Right lobe of liver (tissue), 6 donors: Measurements from ENCODE around the gene STX5. TPM values are rescaled to one million over a fixed set of nuclear protein-coding genes. Genes with fewer than 3 reads are reported as not detected.

Source experiments
- ATAC-seq, 4 donors: fragments of 200-7000 bp; cut with Tn5 transposase; one replicate each; pipeline ENCODE4 v1.9.1; 2020; ENCODE audit warnings: mild to moderate bottlenecking in 4 of 4, moderate library complexity in 4 of 4
- DNase-seq, 3 donors: peaks; one replicate each; pipeline ENCODE4 v3.0.0-alpha.2; 2020
- H3K27ac ChIP-seq, 3 donors: fragments of 200-600 bp; one replicate each; pipeline ENCODE4 v1.8.0; 2022
- H3K27me3 ChIP-seq, 2 donors: fragments of 200-600 bp; one replicate each; pipeline ENCODE4 v1.8.0; 2022
- H3K36me3 ChIP-seq, 4 donors: fragments of 200-600 bp; sonication (generic) in 1 of 4; one replicate each; pipeline versions ENCODE4 v1.5.1 to v1.8.0; 2017 to 2022; ENCODE audit warnings: control low read depth in 1 of 4
- H3K4me1 ChIP-seq, 4 donors: fragments of 200-600 bp; sonication (generic) in 1 of 4; one replicate each; pipeline versions ENCODE4 v1.5.1 to v1.8.0; 2017 to 2022; ENCODE audit warnings: control low read depth in 1 of 4
- H3K4me3 ChIP-seq, 3 donors: fragments of 200-600 bp; one replicate each; pipeline ENCODE4 v1.8.0; 2022
- H3K9me3 ChIP-seq, 4 donors: fragments of 200-600 bp; sonication (generic) in 1 of 4; one replicate each; pipeline versions ENCODE4 v1.5.1 to v1.8.0; 2017 to 2022; ENCODE audit warnings: control low read depth in 1 of 4
- POLR2A ChIP-seq: fragments of 450-650 bp; IDR thresholded peaks from one replicate; pipeline ENCODE4 v1.6.1; 2017; ENCODE audit warnings: antibody characterized with exemption, mild to moderate bottlenecking
- WGBS: methylation state at CpG from one replicate; pipeline ENCODE4 v1.1.6; 2018; ENCODE audit warnings: low coverage, low lambda C conversion rate; ENCODE audit not compliant: insufficient coverage; ENCODE audit errors: missing lambda C conversion rate; 5-methylcytosine and 5-hydroxymethylcytosine counted together
- intact Hi-C, 2 donors: fragments of 100-400 bp; cut with DNase I; formaldehyde crosslinking; loops; one replicate each; pipeline versions ENCODE4 v1.11.2 to v1.14.1; 2022
- total RNA-seq, 6 experiments: library from RNA; depleted of rRNA in 2 of 6; stranded (reverse); fragments of >200 nt in 2 of 6; fragmentation: NEBNext Ultra II Directional in 3 of 6; extraction: Animal tissue kit (Norgen Biotek cat#: 25700) in 3 of 6; gene quantifications; one replicate each; pipeline versions ENCODE4 v1.1.0 to v1.2.4, GENCODE V29; 2016 to 2023
- TF ChIP-seq, protein P1 (sequence below), 4 donors: fragments of 200-600 bp in 3 of 4; fragments of 450-650 bp in 1 of 4; IDR thresholded peaks; one replicate each; pipeline versions ENCODE4 v1.5.1 to v1.8.0; 2016 to 2022; ENCODE audit warnings: antibody characterized with exemption in 4 of 4, mild to moderate bottlenecking in 2 of 4
- donor health status: DM: no; HTN: yes; CAD: no.
- donor health status: DM: no; HTN: no; CAD: no.
- donor health status: DM: no; HTN: no; CAD: no.
- donor health status: DM: no; HTN: yes; CAD: no.
- donor health status: DM: no; HTN: yes; CAD: no.

Gene STX5
- total RNA-seq, 6 experiments from 2014 or later, result 22.1 to 27.8 (median 24.6) TPM

DNA sequence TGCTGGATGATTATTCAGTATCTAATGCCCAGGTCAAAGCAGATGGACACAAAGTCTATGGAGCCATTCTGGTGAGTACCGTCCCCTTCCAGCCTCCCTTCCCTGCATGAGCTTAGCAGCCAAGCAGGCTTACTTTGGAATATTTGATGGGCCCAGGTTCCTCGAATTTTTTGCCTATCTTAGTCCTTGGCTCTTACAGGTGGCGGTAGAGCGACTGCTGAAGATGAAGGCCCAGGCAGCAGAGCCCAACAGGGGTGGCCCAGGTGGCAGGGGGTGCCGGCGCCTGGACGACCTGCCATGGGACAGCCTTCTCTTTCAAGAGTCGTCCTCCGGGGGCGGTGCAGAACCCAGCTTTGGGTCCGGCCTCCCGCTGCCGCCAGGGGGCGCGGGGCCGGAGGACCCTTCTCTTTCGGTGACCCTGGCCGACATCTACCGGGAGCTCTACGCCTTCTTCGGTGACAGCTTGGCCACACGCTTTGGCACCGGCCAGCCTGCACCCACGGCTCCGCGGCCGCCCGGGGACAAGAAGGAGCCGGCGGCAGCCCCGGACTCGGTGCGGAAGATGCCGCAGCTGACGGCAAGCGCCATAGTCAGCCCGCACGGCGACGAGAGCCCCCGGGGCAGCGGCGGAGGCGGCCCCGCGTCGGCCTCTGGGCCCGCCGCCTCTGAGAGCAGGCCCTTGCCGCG, 45.4 kb downstream of the STX5 start:
- Histone ChIP-seq H3K27ac (peak overlapping the region; percentile 86 to 97 (median 91)), H3K9me3 (no peaks in the 10 kb centered on the region), H3K4me1 (peaks cover 0 to 29% (median 8%) of the 10 kb centered on the region in 4 donors), H3K4me3 (peak overlapping the region; percentile 97 to 99 (median 98)), H3K36me3 (peaks cover 0 to 22% (median 9%) of the 10 kb centered on the region in 4 donors), H3K27me3 (no peaks in the 10 kb centered on the region)
- ATAC-seq (peak; percentile 79 to 86 (median 83)), DNase-seq (peak; percentile 87 to 90 (median 90))
- intact Hi-C loops, result loop anchor here in 1 of 2 donors (10.0 kb wide), 1 partner anchor 68 kb away; no protein-coding TSS in a partner anchor
- TF ChIP-seq, protein P1, sequence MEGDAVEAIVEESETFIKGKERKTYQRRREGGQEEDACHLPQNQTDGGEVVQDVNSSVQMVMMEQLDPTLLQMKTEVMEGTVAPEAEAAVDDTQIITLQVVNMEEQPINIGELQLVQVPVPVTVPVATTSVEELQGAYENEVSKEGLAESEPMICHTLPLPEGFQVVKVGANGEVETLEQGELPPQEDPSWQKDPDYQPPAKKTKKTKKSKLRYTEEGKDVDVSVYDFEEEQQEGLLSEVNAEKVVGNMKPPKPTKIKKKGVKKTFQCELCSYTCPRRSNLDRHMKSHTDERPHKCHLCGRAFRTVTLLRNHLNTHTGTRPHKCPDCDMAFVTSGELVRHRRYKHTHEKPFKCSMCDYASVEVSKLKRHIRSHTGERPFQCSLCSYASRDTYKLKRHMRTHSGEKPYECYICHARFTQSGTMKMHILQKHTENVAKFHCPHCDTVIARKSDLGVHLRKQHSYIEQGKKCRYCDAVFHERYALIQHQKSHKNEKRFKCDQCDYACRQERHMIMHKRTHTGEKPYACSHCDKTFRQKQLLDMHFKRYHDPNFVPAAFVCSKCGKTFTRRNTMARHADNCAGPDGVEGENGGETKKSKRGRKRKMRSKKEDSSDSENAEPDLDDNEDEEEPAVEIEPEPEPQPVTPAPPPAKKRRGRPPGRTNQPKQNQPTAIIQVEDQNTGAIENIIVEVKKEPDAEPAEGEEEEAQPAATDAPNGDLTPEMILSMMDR (IDR thresholded peaks at IDR 0.05), result peak; percentile 89 to 96 (median 93)
- no peak for TF ChIP-seq POLR2A
- WGBS, result 3% methylated on average over 15 of the region's 51 CpGs

GRCh38 chr11:62782753-62783152, 49.1 kb downstream of the STX5 start:
- ATAC-seq (no peak), DNase-seq (no peak)
- no peak overlapping the region for H3K27ac ChIP-seq
- H3K4me3 ChIP-seq, result no peak overlapping the region
- peaks cover 0 to 25% (median 11%) of the 10 kb centered on the region in 4 donors for H3K36me3 ChIP-seq
- no peaks in the 10 kb centered on the region for H3K9me3 ChIP-seq
- 87% methylated on average over 4 of the region's 7 CpGs for WGBS
- H3K27me3 ChIP-seq, result no peaks in the 10 kb centered on the region
- peaks cover 0 to 8% (median 3%) of the 10 kb centered on the region in 4 donors for H3K4me1 ChIP-seq
- intact Hi-C loops, result loop anchor here in 1 of 2 donors (10.0 kb wide), 1 partner anchor 72 kb away; no protein-coding TSS in a partner anchor
- TF ChIP-seq, protein P1 (IDR thresholded peaks at IDR 0.05), result no peak
- TF ChIP-seq POLR2A, result no peak

- Histone ChIP-seq H3K4me3 (no peak overlapping the region), H3K36me3 (peaks cover 0 to 40% (median 13%) of the 10 kb centered on the region in 4 donors), H3K9me3 (no peaks in the 10 kb centered on the region), H3K4me1 (no peaks in the 10 kb centered on the region), H3K27me3 (no peaks in the 10 kb centered on the region), H3K27ac (no peak overlapping the region)
- DNase-seq (no peak), ATAC-seq (peak in 1 of 4 donors; percentile 19)
- no peak for TF ChIP-seq POLR2A
- TF ChIP-seq, protein P1 (IDR thresholded peaks at IDR 0.05), result no peak
- intact Hi-C loops, result no loop called here
- no CpG with 5 or more reads among the region's 3 CpGs for WGBS
These were observed 53.4 kb downstream of the STX5 start for GRCh38 chr11:62778441-62778840.

- no peak for ATAC-seq
- no peak for DNase-seq
- 67% methylated on average over 1 of the region's 2 CpGs for WGBS
- Histone ChIP-seq H3K9me3 (no peaks in the 10 kb centered on the region), H3K27me3 (no peaks in the 10 kb centered on the region), H3K36me3 (peaks cover 0 to 40% (median 10%) of the 10 kb centered on the region in 4 donors), H3K4me1 (peaks cover 0 to 3% (median 0%) of the 10 kb centered on the region in 4 donors), H3K27ac (no peak overlapping the region), H3K4me3 (no peak overlapping the region)
- intact Hi-C loops, result no loop called here
- TF ChIP-seq, protein P1 (IDR thresholded peaks at IDR 0.05), result no peak
- no peak for TF ChIP-seq POLR2A
These were observed 54.5 kb downstream of the STX5 start for GRCh38 chr11:62777389-62777788.
